NCI-H146 treated with DMSO at 0.1 percent for 48 hours (cell line): ENCODE measurements around the gene KLHL28.

ENCODE experiments used
- DNase-seq: peaks from one replicate; lab custom pipeline; 2025; ENCODE audit not compliant: unreplicated experiment; lab: John Stamatoyannopoulos, UW

KLHL28 gene, protein sequence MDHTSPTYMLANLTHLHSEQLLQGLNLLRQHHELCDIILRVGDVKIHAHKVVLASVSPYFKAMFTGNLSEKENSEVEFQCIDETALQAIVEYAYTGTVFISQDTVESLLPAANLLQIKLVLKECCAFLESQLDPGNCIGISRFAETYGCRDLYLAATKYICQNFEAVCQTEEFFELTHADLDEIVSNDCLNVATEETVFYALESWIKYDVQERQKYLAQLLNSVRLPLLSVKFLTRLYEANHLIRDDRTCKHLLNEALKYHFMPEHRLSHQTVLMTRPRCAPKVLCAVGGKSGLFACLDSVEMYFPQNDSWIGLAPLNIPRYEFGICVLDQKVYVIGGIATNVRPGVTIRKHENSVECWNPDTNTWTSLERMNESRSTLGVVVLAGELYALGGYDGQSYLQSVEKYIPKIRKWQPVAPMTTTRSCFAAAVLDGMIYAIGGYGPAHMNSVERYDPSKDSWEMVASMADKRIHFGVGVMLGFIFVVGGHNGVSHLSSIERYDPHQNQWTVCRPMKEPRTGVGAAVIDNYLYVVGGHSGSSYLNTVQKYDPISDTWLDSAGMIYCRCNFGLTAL

DNA sequence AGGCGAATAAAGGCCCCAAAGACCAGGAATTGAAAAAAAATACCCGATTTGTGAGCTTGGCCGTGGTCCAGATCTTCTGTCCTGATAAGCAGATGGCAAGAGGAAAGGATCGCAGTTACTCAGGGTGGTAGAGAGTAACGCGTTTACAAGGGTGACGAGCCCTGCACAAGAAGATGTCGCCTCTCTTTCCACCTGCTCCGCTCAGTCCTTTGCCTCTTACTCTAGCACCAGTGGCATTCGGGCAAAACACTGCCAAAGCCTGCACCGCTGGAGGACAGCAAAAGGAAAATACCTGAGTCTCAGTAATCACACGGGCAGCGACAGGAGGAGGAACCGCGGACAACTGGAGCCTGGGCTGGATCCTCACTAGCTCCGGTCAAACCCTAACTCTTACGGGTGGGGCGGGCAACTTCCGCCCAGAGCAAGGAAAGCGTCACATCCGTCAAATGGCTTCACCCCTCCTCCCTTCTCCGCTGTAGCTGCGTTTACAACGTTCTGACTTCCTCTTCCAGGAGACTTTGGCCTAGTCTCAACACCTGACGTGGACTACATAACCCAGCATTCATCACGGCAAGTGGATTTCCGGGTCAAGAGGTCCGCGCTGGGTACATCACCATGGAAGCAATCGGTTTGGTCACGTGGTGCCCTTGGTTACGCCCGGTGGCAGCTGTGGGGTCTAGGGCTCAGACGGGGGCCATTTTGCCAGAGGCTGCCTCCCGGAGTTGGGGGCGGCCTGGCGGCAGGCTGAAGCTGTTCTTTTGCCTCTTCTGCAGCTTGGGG, at the start of gene KLHL28, which contains the start of gene TOGARAM1:
TSS of gene KLHL28 (minus strand) at position 394 of the 780 bp plus-strand sequence. CDS start 16,019 bp downstream, outside the sequence.
TSS of gene TOGARAM1 (plus strand) at position 637 of the 780 bp plus-strand sequence. CDS start 232 bp downstream, outside the sequence.
- peak; percentile 99 for DNase-seq

DNA sequence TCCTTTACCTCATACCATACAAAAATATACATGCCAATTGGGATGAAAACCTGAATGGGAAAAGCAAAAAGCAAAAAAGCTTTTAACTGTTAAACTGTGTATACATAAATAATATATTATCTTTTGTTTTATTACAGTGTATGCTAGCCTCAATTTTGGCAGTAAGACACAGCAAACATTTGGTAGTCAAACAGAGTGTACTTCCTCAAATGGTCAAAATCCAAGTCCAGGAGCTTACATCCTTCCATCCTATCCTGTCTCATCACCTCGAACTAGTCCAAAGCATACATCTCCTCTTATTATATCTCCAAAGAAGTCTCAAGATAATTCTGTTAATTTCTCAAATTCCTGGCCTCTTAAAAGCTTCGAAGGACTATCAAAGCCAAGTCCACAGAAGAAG, 42.2 kb upstream of the KLHL28 start:
- DNase-seq: no peak

DNA sequence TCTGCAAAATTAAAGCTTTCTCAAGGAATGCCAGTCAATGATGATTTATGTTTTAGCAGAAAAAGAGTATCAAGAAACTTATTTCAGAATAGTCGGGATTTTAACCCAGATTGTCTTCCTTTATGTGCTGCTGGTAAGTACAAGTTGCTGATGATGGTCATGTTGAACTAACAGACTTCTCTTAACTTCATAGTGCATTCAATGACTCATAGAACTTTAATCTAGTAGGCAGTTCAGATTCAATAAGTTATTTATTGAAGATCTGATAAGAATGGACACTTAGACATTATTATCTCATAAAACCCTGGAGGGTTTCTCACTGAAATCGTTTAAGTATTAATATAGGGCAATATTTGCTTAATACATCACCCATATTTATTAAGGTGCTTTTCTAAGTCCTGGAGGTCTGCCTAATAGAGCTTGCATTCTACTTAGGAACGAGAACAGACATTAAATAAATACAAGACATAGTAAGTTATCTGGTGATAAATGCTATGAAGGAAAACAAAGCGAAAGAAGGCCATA, 34.1 kb upstream of the KLHL28 start:
- DNase-seq: no peak

DNA sequence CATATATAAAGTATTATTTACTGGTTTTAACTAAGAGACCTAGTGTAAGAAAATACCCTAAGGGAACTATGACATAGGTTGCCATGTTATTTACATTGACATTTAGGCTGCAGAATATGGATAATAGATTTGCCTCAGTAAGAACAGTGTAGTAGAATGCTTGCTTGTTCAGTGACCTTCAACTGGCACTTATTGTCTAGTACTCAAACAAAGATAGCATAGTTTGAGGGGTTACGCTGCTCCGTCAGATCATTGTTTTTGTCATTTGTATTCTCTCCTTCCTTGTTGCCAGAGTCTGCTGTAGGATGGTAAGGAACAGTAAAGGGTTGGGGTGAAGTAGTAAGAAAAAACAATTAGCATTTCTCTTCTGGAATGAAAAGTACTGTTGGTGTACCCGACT, 33.4 kb upstream of the KLHL28 start:
- no peak for DNase-seq

DNA sequence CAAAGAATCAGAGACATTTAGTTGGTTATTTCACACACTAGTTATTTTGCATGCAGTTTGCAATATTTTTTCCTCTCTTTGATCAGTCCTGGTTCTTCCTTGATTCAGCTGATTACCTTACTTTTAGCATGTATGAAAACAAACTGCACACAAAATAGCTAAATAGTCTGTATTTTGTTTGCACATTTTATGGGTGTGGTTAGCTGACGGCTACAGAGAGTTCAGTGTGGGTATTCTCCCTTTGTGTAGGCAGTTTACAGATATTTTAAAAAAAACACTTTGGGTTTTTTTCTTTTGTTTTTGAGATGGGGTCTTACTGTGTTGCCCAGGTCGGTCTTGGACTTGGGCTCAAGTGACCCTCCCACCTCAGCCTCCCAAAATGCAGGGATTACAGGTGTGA, 28.8 kb upstream of the KLHL28 start:
- DNase-seq: no peak

DNA sequence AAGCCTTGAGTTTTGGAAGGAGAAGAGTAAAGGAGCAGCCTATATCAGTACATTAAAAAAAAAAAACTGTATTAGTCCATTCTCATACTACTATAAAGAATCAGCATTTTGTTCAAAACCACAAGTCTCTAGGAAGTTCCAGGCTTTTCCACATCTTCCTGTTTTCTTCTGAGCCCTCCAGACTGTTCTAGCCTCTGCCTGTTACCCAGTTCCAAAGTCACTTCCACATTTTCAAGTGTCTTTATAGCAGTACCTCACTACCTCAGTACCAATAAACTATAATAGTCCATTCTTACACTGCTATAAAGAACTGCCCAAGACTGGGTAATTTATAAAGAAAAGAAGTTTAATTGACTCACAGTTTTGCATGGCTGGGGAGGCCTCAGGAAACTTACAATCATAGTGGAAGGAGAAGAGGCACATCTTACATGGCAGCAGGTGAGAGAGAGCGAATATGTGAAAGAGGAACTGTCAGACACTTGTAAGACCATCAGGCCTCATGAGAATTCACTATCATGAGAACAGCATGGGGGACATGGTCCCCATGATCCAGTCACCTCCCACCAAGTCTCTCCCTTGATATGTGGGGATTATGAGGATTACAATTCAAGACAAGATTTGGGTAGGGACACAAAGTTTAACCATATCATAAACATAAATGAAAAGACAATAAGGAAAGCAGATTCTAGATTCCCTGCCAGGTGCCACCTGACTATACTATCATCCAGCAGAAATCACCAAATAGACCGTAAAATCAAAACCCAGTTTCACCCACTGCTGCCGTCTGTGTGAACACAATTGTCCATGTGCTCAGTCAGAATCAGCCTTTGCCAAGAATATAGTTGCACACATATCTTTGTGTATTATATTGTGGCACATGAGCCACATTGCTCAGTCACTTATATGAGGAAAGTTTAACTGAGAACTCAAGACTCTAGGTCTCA, 28.0 kb upstream of the KLHL28 start:
- no peak for DNase-seq

DNA sequence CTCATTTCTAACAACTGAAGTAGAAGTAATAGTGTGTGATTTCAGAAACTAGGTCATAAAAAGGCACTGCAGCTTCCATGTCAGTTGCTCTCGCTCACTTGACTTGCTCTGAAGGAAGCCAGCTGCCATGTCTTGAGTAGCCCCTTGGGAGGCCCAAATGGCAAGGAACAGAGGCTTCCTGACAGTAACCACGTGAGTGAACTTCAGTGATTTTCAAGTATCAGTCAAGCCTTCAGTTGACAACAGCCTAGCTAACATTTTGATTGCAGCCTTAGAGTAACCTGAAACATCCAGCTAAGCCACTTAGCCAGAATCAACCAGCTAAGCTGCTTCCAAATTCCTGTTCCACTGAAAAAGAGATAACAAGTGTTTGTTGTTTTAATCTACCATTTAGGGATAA, 26.9 kb upstream of the KLHL28 start:
- DNase-seq: no peak

DNA sequence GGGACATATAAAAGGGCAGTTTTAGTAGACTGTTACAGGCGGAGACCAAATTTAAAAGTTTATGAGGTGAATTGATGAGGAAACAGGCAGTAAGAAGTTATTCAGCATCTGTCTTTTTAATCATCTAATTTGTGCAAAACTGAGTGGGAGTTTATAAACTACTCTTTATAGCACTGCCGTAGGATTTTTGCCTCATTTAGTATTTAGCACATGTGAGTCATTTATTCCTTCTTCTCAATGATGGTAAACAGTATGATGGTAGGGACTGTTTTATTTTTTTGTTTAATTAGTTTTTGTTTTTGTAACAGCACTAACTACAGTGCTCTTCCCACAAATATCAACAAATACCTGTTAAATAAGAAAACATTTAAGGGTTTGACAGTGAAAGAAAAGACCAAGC, 20.8 kb upstream of the KLHL28 start:
- no peak for DNase-seq

DNA sequence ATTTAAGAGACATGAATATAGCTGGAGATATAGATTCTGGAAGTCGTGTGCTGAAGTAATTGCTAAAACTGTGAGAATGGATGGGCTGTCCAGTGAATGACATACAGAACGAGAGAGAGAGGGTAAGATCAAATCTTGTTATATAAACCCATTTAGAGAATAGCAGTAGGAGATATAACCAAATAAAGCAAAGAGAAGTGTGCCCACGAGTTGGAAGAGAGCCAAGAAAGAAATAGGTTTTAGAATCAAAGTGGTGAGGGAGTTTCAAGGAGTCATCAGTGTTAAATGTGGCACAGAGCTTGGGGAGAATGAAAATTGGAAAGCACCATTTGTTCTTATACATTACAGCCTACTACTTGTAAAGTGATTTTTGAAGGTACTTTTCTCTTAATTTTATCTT, 19.5 kb upstream of the KLHL28 start:
- DNase-seq: no peak

DNA sequence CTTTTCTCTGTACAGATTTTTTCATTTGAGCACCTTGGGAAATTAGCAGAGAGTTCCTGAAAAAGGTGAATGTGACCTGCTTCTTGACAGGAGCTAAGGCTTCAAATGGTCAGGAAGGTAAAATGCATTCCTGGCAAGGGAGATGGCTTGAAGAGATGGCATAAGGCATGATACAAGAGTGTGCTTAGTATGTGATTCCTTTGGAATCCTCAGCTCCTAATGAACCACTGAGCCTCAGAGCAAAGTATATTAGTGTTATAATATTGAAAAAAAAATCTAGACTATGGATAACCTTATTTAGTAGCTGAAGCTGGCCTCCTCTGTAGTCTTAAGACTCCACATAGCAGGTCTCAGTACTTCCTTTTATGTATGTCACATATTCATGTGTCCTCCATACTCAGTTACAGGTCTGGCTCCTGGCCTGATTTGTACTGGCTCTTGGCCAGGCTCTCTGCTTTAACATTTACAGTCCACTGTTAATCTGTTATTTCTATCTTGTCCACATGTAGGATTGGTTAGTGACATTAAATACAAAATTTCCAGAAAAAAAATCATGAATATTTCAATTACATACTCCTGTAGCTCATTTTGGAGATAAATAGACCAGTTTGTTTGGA, 18.1 kb upstream of the KLHL28 start:
- DNase-seq: no peak

DNA sequence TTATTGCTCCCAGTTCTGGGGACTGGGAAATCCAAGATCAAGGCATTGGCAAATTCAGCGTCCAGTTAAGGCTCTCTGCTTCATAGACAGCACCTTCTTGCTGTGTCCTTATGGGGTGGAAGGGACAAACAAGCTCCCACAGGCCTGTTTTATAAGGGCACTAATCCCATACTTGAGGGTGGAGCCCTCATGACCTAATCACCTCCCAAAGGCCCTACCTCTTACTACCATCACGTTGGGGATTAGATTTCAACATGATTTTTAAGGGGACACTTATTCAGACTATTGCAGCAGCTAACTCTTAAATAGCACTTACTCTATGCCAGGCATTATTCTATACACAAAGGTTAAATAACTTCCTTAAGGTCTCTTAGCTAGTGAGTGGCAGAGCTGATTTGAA, 17.5 kb upstream of the KLHL28 start:
- DNase-seq: no peak

DNA sequence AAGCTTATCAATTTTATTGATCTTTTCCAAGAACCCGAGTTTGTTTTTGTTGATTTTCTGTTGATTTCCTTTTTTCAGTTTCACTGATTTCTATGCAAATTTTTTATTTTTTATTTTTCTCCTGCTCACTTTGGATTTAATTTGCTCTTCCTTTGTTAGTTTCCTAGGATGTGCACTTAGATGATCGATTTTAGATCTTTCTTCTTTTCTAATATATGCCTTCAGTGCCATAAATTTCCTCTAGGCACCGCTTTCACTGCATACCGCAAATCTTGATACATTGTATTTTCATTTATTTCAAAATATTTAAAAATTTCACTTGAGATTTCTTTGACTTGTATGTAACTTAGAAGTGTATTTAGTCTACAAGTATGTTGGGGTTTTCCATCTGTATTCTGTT, 9.7 kb upstream of the KLHL28 start:
- DNase-seq: no peak

DNA sequence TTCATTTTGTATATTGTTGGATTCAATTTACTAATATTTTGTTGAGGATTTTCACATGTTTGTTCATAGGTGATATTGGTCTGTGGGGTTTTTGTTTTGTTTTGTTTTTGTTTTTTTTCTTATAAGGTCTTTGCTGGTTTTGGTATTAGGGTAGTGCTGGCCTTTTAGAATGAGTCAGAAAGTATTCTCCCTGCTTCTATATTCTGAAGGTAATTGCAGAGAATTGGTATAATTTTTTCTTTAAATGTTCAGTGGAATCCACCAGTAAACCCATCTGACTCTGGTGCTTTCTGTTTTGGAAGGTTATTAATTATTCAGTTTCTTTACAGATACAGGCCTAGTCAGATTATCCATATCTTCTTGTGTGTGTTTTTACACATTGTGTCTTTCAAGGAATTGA, 9.2 kb upstream of the KLHL28 start:
- DNase-seq: no peak

DNA sequence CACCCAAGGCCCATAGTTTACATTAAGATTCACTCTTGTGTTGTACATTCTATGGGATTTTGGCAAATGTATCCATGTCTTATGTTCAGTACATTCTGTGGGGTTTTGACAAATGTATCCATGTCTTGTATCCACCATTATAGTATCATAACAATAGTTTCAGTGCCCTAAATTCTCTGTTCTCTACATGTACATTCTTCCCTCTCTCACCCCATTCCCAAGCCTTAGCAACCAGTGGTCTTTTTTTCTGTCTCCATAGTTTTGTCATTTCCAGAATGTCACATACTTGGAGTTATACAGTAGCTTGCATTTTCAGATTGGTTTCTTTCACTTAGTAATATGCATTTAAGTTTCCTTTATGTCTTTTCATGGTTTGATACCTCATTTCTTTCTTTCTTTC, 7.0 kb upstream of the KLHL28 start:
- no peak for DNase-seq

DNA sequence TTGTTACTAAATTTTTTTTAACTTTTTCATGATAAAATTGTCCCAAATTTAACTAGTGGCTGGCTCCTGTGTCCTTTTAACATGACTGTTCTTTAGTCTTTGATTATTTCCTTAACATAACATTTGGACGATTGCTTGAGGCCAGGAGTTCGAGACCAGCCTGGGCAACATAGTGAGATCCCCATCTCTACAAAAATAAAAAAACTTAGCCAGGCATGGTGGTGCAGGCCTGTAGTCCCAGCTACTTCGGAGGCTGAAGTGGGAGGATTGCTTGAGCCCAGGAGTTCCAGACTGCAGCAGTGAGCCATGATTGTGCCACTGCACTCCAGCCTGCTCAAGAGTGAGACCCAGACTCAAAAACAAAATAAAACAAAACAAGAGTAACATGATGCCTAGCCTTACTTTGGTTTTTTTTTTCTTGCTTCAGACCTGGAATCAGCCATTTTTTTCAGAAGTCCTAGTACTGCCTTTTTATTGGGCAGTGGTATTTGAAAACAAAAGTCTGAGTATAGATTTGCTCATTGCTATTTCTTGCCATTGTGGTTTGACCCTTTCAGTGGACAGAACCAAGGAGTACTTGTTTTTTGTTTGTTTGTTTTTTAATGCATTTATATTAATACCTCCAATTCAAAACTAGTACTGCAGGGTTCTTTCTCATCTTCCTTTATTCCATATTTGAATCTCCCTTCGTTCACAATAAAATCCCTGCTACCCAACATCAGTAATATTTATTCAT, 5.0 kb upstream of the KLHL28 start:
- no peak for DNase-seq

DNA sequence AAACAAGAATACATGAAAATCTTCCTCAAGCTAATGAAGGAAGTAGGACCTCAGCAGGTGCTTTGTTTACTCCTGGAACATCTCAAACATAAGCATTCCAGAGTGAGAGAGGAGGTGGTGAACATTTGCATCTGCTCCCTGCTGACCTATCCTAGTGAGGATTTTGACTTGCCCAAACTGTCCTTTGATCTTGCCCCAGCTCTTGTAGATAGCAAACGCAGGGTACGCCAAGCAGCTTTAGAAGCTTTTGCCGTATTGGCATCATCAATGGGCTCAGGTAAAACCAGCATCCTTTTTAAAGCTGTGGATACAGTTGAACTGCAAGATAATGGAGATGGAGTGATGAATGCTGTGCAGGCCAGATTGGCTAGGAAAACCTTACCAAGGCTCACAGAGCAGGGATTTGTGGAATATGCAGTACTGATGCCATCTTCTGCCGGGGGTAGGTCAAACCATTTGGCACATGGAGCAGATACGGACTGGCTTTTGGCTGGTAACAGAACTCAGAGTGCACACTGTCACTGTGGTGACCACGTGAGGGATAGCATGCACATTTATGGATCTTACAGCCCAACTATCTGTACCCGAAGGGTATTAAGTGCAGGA, 2.1 kb upstream of the KLHL28 start:
- DNase-seq: no peak

DNA sequence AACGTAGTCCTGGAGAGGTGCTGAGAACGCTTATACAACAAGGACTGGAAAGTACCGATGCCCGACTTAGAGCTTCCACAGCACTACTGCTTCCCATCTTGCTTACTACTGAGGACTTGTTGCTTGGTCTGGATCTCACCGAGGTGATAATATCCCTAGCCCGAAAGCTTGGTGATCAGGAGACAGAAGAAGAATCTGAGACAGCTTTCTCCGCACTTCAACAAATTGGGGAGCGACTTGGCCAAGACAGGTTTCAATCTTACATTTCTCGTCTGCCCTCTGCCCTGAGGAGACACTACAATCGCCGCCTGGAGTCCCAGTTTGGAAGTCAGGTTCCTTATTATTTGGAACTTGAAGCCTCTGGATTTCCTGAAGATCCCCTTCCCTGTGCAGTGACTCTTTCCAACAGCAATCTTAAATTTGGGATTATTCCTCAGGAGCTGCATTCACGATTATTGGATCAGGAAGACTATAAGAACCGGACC, 1.3 kb upstream of the KLHL28 start:
- no peak for DNase-seq

DNA sequence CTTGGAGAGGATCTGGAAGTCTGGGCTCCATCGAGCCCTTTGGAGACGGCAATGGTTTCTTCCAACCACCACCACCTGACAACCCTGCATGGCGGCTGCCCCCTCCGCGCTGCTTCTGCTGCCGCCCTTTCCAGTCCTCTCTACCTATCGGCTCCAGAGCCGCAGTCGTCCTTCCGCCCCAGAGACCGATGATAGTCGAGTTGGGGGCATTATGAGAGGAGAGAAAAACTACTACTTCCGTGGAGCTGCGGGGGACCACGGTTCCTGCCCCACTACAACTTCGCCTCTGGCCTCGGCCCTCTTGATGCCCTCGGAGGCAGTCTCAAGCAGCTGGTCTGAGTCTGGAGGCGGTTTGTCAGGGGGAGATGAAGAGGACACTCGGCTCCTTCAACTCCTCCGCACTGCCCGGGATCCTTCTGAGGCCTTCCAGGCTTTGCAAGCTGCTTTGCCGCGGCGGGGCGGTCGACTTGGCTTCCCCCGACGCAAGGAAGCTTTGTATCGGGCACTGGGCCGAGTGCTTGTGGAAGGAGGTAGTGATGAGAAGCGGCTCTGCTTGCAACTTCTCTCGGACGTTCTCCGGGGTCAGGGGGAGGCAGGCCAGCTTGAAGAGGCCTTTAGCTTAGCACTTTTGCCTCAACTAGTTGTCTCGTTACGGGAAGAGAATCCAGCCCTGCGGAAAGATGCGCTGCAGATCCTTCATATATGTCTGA, 742 bp upstream of the KLHL28 start:
- peak; percentile 62 for DNase-seq
